T-helper 1 cell (primary cell): ENCODE measurements around the gene CNIH2.
"Not testable (repeated sequence)": the region's sequence is repeated elsewhere in the genome, so short reads cannot be mapped to it uniquely, and the experiment has no call there.

Experiments used
- DNase-seq, 5 donors: peaks; one replicate each; pipeline ENCODE4 v3.0.0-alpha.2; 2012 to 2020
- total RNA-seq, 4 donors: gene quantifications; one replicate each; lab custom pipeline; 2026; lab: John Stamatoyannopoulos, UW

The CNIH2 gene
- 0.27 to 2.1 (median 0.84) reads per million in 4 donors for total RNA-seq

- peak in 2 of 5 donors; percentile 31 to 65 for DNase-seq
Observed at GRCh38 chr11:66277471-66278362, at the start of gene CNIH2. TSS of gene CNIH2 (plus strand) at chr11:66278175. CDS start at chr11:66278457, 282 bp downstream.

GRCh38 chr11:66228521-66228920, 49.5 kb upstream of the CNIH2 start:
- no peak for DNase-seq

- no peak for DNase-seq
Observed at GRCh38 chr11:66230156-66230555, 47.8 kb upstream of the CNIH2 start.

- no peak for DNase-seq
Observed at GRCh38 chr11:66230978-66231377, 47.0 kb upstream of the CNIH2 start.

GRCh38 chr11:66231561-66231960, 46.4 kb upstream of the CNIH2 start:
- no peak for DNase-seq

GRCh38 chr11:66232769-66233168, 45.2 kb upstream of the CNIH2 start:
- DNase-seq = no peak

- no peak for DNase-seq
Observed at GRCh38 chr11:66233301-66233700, 44.7 kb upstream of the CNIH2 start.

- DNase-seq = no peak
Observed at GRCh38 chr11:66235141-66235540, 42.8 kb upstream of the CNIH2 start.

GRCh38 chr11:66237867-66238266, 40.1 kb upstream of the CNIH2 start:
- no peak for DNase-seq

- no peak for DNase-seq
Observed at GRCh38 chr11:66238786-66239413, 39.1 kb upstream of the CNIH2 start.

- DNase-seq = no peak
Observed at GRCh38 chr11:66239511-66239910, 38.5 kb upstream of the CNIH2 start.

- DNase-seq = no peak
Observed at GRCh38 chr11:66239998-66240780, 37.8 kb upstream of the CNIH2 start.

GRCh38 chr11:66240781-66241136, 37.2 kb upstream of the CNIH2 start:
- no peak for DNase-seq

GRCh38 chr11:66242095-66242765, 35.7 kb upstream of the CNIH2 start:
- DNase-seq = no peak

GRCh38 chr11:66243782-66244535, 34.0 kb upstream of the CNIH2 start:
- no peak for DNase-seq

- no peak for DNase-seq
Observed at GRCh38 chr11:66247295-66247694, 30.7 kb upstream of the CNIH2 start.

GRCh38 chr11:66247801-66248200, 30.2 kb upstream of the CNIH2 start:
- no peak for DNase-seq

- no peak for DNase-seq
Observed at GRCh38 chr11:66248903-66249302, 29.1 kb upstream of the CNIH2 start.

GRCh38 chr11:66251809-66252208, 26.2 kb upstream of the CNIH2 start:
- no peak for DNase-seq

GRCh38 chr11:66253081-66253480, 24.9 kb upstream of the CNIH2 start:
- not testable (repeated sequence) for DNase-seq

- DNase-seq = no peak
Observed at GRCh38 chr11:66258473-66258893, 19.5 kb upstream of the CNIH2 start.

- DNase-seq = no peak
Observed at GRCh38 chr11:66259225-66259624, 18.8 kb upstream of the CNIH2 start.
